ENCODE measurements around the gene CAMK2N1. TPM values are rescaled to one million over a fixed set of nuclear protein-coding genes. Genes with fewer than 3 reads are reported as not detected.
"Not testable (repeated sequence)": the region's sequence is repeated elsewhere in the genome, so short reads cannot be mapped to it uniquely, and the experiment has no call there.

Gene CAMK2N1
- total and polyA plus RNA-seq, 9 donors = 1.7 to 12.6 (median 8.2) TPM

DNA sequence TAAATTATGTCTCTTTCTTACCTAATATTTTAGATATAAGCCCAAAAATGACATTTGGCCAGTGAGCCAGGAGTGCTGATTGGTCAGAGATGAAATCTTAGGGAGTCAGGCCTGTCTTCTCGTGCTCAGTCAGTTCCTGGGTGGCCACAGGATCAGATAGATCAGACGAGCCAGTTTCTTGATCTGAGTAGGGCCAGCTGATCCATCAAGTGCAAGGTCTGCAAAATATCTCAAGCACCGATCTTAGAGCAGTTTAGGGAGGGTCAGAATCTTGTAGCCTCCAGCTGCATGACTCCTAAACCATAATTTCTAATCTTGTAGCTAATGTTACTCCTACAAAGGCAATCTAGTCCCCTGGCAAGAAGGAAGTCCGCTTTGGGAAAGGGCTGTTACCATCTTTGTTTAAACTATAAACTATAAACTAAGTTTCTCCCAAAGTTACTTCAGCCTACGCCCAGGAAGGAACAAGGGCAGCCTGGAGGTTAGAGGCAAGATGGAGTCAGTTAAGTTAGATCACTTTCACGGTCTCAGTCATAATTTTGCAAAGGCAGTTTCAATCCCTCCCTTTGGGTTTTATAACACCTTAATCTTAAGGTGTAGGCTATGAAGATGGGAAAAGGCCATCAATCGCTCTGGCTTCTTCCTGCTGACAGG lies 33.7 kb upstream of the CAMK2N1 start:
- not testable (repeated sequence) for H3K4me1 ChIP-seq (ENCODE audit: control insufficient read depth, insufficient read depth, low read length); H3K27ac ChIP-seq (ENCODE audit: low read length); H3K9me3 ChIP-seq (replicated peaks; ENCODE audit: control insufficient read depth, low read depth, low read length); DNase-seq; H3K27me3 ChIP-seq (ENCODE audit: control insufficient read depth, insufficient read depth, low read length); H3K4me3 ChIP-seq (ENCODE audit: low read length); H3K36me3 ChIP-seq (ENCODE audit: control insufficient read depth, insufficient read depth, low read length)
- 17% methylated on average over 2 of the region's 7 CpGs for WGBS (ENCODE audit: insufficient coverage)

DNA sequence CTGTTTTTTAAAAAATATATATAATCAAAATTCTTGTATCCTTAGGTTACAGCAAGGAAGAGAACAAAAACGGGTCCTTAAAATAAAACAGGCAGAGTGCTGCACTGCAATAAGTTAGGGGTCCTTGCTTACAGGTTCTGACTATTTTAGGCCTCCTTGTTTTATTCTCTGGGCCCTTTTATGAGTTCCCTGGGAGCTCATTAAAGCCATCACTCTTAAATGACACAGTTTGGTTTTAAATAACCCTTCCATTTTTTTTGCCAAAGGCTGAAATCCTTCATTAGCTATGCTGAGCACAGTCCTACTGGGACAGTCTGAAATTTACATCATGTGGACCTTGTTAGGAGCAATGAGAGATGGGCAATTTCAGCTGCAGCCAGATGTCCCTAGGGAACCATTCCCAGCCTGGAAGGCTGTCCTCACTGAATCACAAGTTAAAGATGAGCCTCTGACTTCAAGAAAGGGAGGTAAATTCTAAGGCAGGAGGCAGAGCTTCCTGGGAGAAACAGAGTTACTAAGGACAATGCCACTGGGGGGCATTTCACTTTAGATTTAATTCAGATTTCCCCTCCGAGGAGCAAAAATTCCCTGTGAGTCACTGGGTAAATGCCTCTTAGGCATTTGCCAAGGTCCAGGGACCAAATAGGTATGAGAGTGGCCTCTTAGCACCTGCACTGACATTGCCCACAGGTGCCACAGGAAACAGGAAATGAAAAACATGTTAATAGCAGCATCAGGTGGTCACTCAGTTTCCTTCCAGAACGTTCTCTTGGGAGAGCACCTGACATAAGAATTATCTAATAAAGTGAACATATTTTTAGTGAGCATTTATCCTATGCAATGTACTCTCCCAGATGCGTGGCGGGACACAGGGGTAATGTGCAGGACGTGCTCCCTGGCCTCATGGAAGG lies 25.8 kb upstream of the CAMK2N1 start:
- Histone ChIP-seq H3K4me3 (ENCODE audit: low read length) (no peak overlapping the region), H3K36me3 (ENCODE audit: control insufficient read depth, insufficient read depth, low read length) (no peaks in the 10 kb centered on the region), H3K27ac (ENCODE audit: low read length) (no peak overlapping the region), H3K27me3 (ENCODE audit: control insufficient read depth, insufficient read depth, low read length) (peaks cover 3% of the 10 kb centered on the region), H3K4me1 (ENCODE audit: control insufficient read depth, insufficient read depth, low read length) (peaks cover 5% of the 10 kb centered on the region), H3K9me3 (replicated peaks; ENCODE audit: control insufficient read depth, low read depth, low read length) (no peaks in the 10 kb centered on the region)
- no peak for DNase-seq
- WGBS (ENCODE audit: insufficient coverage) = 38% methylated on average over 1 of the region's 6 CpGs

DNA sequence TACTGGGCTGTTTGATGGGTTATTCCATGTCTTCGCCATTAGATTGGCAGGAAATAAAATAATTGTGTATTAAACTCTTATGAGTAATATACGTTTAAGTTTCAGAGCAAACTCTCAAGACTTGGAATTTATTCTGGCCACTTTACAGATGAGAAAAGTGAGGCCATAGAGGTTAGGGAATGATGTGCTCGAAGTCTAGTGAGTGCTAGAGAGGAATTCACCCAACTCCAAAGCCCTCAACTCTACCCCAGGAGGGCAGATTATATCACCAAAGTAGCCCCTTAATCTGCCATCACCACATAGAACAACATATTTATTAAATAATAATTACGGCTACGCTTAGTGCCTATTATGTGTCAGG lies 22.4 kb upstream of the CAMK2N1 start:
- peaks cover 11% of the 10 kb centered on the region for H3K4me1 ChIP-seq (ENCODE audit: control insufficient read depth, insufficient read depth, low read length)
- H3K4me3 ChIP-seq (ENCODE audit: low read length) = peak overlapping the region; percentile 82
- H3K36me3 ChIP-seq (ENCODE audit: control insufficient read depth, insufficient read depth, low read length) = peaks cover 19% of the 10 kb centered on the region
- DNase-seq = no peak
- H3K27me3 ChIP-seq (ENCODE audit: control insufficient read depth, insufficient read depth, low read length) = peaks cover 3% of the 10 kb centered on the region
- WGBS (ENCODE audit: insufficient coverage) = no CpG with 5 or more reads among the region's 5 CpGs
- peak overlapping the region; percentile 37 for H3K27ac ChIP-seq (ENCODE audit: low read length)
- no peaks in the 10 kb centered on the region for H3K9me3 ChIP-seq (replicated peaks; ENCODE audit: control insufficient read depth, low read depth, low read length)

DNA sequence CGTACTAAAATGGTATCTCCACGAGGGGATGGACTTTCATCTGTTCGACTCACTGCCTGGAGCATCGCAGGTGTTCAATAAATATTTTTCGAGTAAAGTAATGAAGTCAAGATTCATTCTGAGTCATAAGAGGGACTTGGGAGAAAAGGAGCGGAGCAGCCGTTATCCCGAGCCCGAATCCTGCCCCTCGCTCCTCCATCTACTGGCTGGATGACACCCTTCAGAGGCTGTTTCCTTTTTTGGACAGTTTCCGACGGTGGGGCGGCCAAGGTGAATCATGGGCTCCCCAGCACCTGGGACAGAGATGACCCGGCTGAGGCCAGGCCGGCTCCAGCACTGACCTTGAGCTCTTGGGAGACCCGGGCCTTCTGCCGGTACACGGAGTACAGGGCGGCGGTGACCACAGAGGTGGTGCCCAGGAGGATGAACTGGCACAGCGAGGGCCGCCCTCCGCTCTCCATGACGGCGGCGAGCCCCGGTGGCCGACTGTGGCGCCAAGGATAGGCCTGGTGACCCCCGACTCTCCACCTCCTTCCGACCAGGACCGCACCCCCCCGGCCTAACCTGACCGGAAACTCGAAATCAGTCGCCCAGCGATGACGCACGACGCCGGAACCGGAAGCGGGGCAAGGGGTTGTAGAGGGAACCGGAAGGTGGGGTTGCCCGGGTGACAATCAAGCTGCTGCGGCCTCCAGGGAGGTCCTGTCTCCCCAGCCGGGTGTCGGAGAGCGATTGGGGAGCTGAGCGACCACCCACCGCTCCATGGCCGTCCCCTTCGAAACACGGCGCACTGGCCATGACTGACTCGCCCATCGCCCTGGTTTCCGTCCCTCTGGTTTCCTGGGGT lies 21.8 kb upstream of the CAMK2N1 start, which contains the start of gene MUL1:
MUL1 (minus strand) TSS at position 588 of the 847 bp plus-strand sequence; CDS start at position 461, 127 bp downstream.
- peaks cover 11% of the 10 kb centered on the region for H3K4me1 ChIP-seq (ENCODE audit: control insufficient read depth, insufficient read depth, low read length)
- WGBS (ENCODE audit: insufficient coverage) = under 1% methylated on average over 43 of the region's 58 CpGs

DNA sequence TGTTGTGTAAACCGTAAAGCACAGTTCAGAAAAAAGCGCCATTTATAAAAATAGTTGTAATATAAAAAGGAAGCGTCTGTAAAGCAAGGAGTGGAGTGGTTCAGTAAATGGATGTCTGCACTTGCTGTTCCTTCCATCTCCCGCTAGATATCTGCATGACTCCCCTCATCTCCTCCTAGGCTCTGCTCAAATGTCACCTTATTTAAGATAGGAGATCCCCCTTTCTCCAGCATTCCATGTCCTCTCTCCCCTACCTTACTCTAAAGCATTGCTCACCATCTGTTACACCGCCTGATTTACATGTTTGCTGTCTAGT lies 21.2 kb upstream of the CAMK2N1 start:
- Histone ChIP-seq H3K4me1 (ENCODE audit: control insufficient read depth, insufficient read depth, low read length) (peaks cover 11% of the 10 kb centered on the region), H3K27ac (ENCODE audit: low read length) (peak overlapping the region; percentile 80), H3K27me3 (ENCODE audit: control insufficient read depth, insufficient read depth, low read length) (peaks cover 3% of the 10 kb centered on the region), H3K4me3 (ENCODE audit: low read length) (peak overlapping the region; percentile 82), H3K9me3 (replicated peaks; ENCODE audit: control insufficient read depth, low read depth, low read length) (no peaks in the 10 kb centered on the region), H3K36me3 (ENCODE audit: control insufficient read depth, insufficient read depth, low read length) (peaks cover 23% of the 10 kb centered on the region)
- WGBS (ENCODE audit: insufficient coverage) = 62% methylated on average over 3 of the region's 5 CpGs
- no peak for DNase-seq

More for the DNA sequence above, 21.8 kb upstream of the CAMK2N1 start, which contains the start of gene MUL1:
- DNase-seq = peak; percentile 98
- Histone ChIP-seq H3K27ac (ENCODE audit: low read length) (peak within 1 kb of the TSS; percentile 80), H3K4me3 (ENCODE audit: low read length) (peak within 1 kb of the TSS; percentile 82), H3K36me3 (ENCODE audit: control insufficient read depth, insufficient read depth, low read length) (peaks cover 19% of the 10 kb centered on the region), H3K27me3 (ENCODE audit: control insufficient read depth, insufficient read depth, low read length) (peaks cover 3% of the 10 kb centered on the region), H3K9me3 (replicated peaks; ENCODE audit: control insufficient read depth, low read depth, low read length) (no peaks in the 10 kb centered on the region)

DNA sequence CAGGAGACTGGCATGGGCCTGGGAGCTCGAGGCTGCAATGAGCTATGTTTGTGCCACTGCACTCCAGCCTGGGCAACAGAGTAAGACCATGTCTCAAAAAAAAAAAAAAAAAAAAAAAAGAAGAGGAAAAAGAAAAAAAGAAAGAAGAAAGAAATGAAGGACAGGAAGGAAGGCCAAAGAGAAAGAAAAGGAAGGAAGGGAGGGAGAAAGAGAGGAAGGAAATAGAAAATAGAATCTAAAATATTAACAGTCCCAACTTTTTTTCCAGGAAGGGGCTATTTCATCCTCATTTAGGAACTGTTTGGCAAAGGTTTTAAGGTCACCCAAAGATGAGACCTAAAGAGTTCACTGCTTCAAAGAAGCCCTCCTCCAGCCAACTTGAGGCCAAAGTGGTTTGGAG lies 19.5 kb upstream of the CAMK2N1 start:
- no peaks in the 10 kb centered on the region for H3K9me3 ChIP-seq (replicated peaks; ENCODE audit: control insufficient read depth, low read depth, low read length)
- WGBS (ENCODE audit: insufficient coverage) = no CpG with 5 or more reads among the region's 1 CpG
- H3K27ac ChIP-seq (ENCODE audit: low read length) = no peak overlapping the region
- H3K27me3 ChIP-seq (ENCODE audit: control insufficient read depth, insufficient read depth, low read length) = peaks cover 3% of the 10 kb centered on the region
- H3K4me1 ChIP-seq (ENCODE audit: control insufficient read depth, insufficient read depth, low read length) = peaks cover 11% of the 10 kb centered on the region
- H3K4me3 ChIP-seq (ENCODE audit: low read length) = no peak overlapping the region
- H3K36me3 ChIP-seq (ENCODE audit: control insufficient read depth, insufficient read depth, low read length) = peaks cover 39% of the 10 kb centered on the region
- DNase-seq = no peak

DNA sequence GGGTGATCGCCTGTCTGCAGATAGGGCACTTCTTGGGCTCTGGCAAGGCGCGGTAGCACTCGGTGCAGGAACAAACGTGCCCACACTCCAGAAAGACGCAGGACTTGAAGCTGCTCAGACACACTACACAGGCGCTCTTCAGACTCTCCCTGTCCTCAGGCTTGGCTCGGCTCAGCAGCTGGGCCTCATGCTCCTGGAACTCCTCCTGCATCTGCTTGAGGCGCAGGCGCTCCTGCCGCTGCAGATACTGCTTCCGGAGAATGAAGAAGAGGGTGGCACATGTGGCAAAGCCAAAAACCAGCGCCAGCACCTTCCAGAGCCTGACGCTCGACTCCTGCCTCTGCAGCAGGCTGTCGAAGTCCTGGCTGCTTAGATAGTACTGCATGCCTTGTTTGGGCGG lies 14.7 kb upstream of the CAMK2N1 start:
- Histone ChIP-seq H3K36me3 (ENCODE audit: control insufficient read depth, insufficient read depth, low read length) (peaks cover 61% of the 10 kb centered on the region), H3K27me3 (ENCODE audit: control insufficient read depth, insufficient read depth, low read length) (no peaks in the 10 kb centered on the region), H3K4me1 (ENCODE audit: control insufficient read depth, insufficient read depth, low read length) (peaks cover 5% of the 10 kb centered on the region), H3K4me3 (ENCODE audit: low read length) (no peak overlapping the region), H3K27ac (ENCODE audit: low read length) (no peak overlapping the region), H3K9me3 (replicated peaks; ENCODE audit: control insufficient read depth, low read depth, low read length) (no peaks in the 10 kb centered on the region)
- no peak for DNase-seq
- WGBS (ENCODE audit: insufficient coverage) = 92% methylated on average over 17 of the region's 17 CpGs

DNA sequence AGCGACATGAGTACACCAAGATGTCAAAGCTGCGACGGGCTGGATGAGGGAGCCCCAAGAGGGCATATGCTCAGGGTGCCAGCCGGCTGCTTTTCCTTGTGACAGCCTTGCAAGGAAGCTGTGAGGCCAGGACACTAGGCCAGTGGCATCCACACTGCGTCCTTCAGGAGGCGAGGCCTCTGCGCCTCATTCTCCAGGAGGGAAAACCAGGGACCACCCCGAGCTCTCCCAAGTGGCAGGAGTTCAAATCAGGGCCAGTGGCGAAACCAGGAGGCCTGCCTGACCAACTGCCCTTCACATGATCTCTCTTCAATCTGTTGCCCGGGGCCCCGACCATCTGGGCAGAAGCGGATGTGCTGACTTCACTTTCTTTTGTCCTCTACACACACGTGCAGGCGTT lies 13.7 kb upstream of the CAMK2N1 start:
- WGBS (ENCODE audit: insufficient coverage) = 90% methylated on average over 9 of the region's 14 CpGs
- peaks cover 54% of the 10 kb centered on the region for H3K36me3 ChIP-seq (ENCODE audit: control insufficient read depth, insufficient read depth, low read length)
- H3K4me3 ChIP-seq (ENCODE audit: low read length) = no peak overlapping the region
- no peaks in the 10 kb centered on the region for H3K4me1 ChIP-seq (ENCODE audit: control insufficient read depth, insufficient read depth, low read length)
- no peak overlapping the region for H3K27ac ChIP-seq (ENCODE audit: low read length)
- no peaks in the 10 kb centered on the region for H3K9me3 ChIP-seq (replicated peaks; ENCODE audit: control insufficient read depth, low read depth, low read length)
- no peaks in the 10 kb centered on the region for H3K27me3 ChIP-seq (ENCODE audit: control insufficient read depth, insufficient read depth, low read length)
- no peak for DNase-seq

DNA sequence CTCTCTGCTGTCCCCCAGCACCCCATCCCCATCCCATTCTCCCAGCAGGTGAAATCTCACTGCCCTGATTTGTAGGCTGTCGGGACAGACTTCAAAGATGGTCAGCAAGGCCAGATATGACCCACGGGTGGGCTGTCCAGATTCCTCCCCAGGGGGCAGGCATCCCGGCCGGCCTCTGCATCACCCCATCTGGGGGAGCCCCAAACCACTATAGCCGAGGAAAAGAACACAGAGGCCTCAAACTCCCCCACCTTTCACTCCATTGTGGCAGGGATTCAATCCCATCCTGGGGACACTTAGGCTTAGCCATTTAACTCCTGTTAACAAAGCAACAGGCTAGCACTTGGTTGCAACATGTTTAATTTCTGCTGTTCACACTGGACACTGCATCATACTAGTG lies 13.1 kb upstream of the CAMK2N1 start:
- H3K27me3 ChIP-seq (ENCODE audit: control insufficient read depth, insufficient read depth, low read length) = no peaks in the 10 kb centered on the region
- WGBS (ENCODE audit: insufficient coverage) = 50% methylated on average over 4 of the region's 5 CpGs
- H3K9me3 ChIP-seq (replicated peaks; ENCODE audit: control insufficient read depth, low read depth, low read length) = no peaks in the 10 kb centered on the region
- no peak for DNase-seq
- no peak overlapping the region for H3K27ac ChIP-seq (ENCODE audit: low read length)
- no peak overlapping the region for H3K4me3 ChIP-seq (ENCODE audit: low read length)
- H3K36me3 ChIP-seq (ENCODE audit: control insufficient read depth, insufficient read depth, low read length) = peaks cover 53% of the 10 kb centered on the region
- peaks cover 6% of the 10 kb centered on the region for H3K4me1 ChIP-seq (ENCODE audit: control insufficient read depth, insufficient read depth, low read length)

DNA sequence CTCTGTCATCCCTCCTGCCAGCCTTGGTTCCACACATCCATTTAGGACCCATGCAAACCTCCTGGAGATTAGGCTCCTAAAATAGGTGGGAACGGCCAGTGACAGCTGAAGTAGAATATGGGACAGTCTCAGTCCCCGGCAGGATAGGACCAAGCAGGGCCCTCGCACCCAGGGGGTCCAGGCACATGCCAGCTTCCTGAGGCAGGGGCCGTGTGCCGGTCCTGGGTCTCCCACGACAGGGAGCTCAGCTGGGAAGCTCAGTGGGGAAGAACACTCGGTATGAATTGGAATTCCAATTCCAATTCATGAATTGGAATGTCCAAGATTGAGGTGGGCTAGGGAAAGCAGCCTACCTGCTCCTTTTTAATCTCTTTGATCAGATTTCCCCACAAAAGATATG lies 12.1 kb upstream of the CAMK2N1 start:
- H3K4me1 ChIP-seq (ENCODE audit: control insufficient read depth, insufficient read depth, low read length) = peaks cover 14% of the 10 kb centered on the region
- H3K27me3 ChIP-seq (ENCODE audit: control insufficient read depth, insufficient read depth, low read length) = no peaks in the 10 kb centered on the region
- WGBS (ENCODE audit: insufficient coverage) = 90% methylated on average over 2 of the region's 7 CpGs
- H3K9me3 ChIP-seq (replicated peaks; ENCODE audit: control insufficient read depth, low read depth, low read length) = no peaks in the 10 kb centered on the region
- no peak overlapping the region for H3K27ac ChIP-seq (ENCODE audit: low read length)
- no peak overlapping the region for H3K4me3 ChIP-seq (ENCODE audit: low read length)
- DNase-seq = no peak
- peaks cover 47% of the 10 kb centered on the region for H3K36me3 ChIP-seq (ENCODE audit: control insufficient read depth, insufficient read depth, low read length)

Measured in muscle of leg (tissue), 11 donors.